ENCODE measurements around the gene CTDSPL. TPM values are rescaled to one million over a fixed set of nuclear protein-coding genes. Genes with fewer than 3 reads are reported as not detected.

The CTDSPL gene
- total RNA-seq, 1 experiment from 2014 or later, result 124 TPM

- no TSS peak for BruUV-seq (replicated peaks)
- TF ChIP-seq EZH2 (IDR thresholded peaks at IDR 0.05; ENCODE audit: low read depth) (no peak), CTCF (conservative IDR thresholded peaks at IDR 0.05) (no peak)
- Histone ChIP-seq H2AFZ (no peak overlapping the region), H3K27ac (no peak overlapping the region; the same call in 1 of the 2 replicates), H3K27me3 (ENCODE audit: insufficient read depth, low read depth) (no peaks in the 10 kb centered on the region), H3K9me3 (ENCODE audit: insufficient read depth, low read depth) (no peaks in the 10 kb centered on the region), H3F3A (ENCODE audit: insufficient read depth, low read depth) (no peaks in the 10 kb centered on the region), H4K20me1 (ENCODE audit: insufficient read depth) (no peaks in the 10 kb centered on the region), H3K79me2 (ENCODE audit: low read depth) (peaks cover 37% of the 10 kb centered on the region; the same call in 1 of the 2 replicates), H3K4me1 (replicated peaks; ENCODE audit: insufficient read depth) (0 out of 2 replicates have a peak, but pooled peaks cover 7% of the 10 kb centered on the region), H3K4me3 (no peak overlapping the region), H3K36me3 (ENCODE audit: low read depth) (no peaks in the 10 kb centered on the region), H3K9me2 (ENCODE audit: insufficient read depth) (no peaks in the 10 kb centered on the region), H3K4me2 (no peak overlapping the region)
- DNase-seq, result no peak
- ChIA-PET CTCF (no interaction called here), POLR2A (ENCODE audit: unreplicated experiment) (interaction anchor here (0.6 kb wide), 1 partner anchor 30 kb away, joined by 4 read pairs; no protein-coding TSS in a partner anchor)
- intact Hi-C loops (cut with micrococcal nuclease; ENCODE audit: unreplicated experiment), result no loop called here
Measured at GRCh38 chr3:37905346-37905745, 43.7 kb downstream of the CTDSPL start.

- H3K36me3 ChIP-seq (ENCODE audit: low read depth), result no peaks in the 10 kb centered on the region
- H3K9me3 ChIP-seq (ENCODE audit: insufficient read depth, low read depth), result no peaks in the 10 kb centered on the region
- no peaks in the 10 kb centered on the region for H3K27me3 ChIP-seq (ENCODE audit: insufficient read depth, low read depth)
- ChIA-PET CTCF (no interaction called here), POLR2A (ENCODE audit: unreplicated experiment) (interaction anchor here (0.6 kb wide), 1 partner anchor 31 kb away, joined by 4 read pairs; no protein-coding TSS in a partner anchor)
- no TSS peak for BruUV-seq (replicated peaks)
- intact Hi-C loops (cut with micrococcal nuclease; ENCODE audit: unreplicated experiment), result no loop called here
- no peaks in the 10 kb centered on the region for H4K20me1 ChIP-seq (ENCODE audit: insufficient read depth)
- no peaks in the 10 kb centered on the region for H3F3A ChIP-seq (ENCODE audit: insufficient read depth, low read depth)
- no peak for TF ChIP-seq EZH2 (IDR thresholded peaks at IDR 0.05; ENCODE audit: low read depth)
- no peak for TF ChIP-seq CTCF (conservative IDR thresholded peaks at IDR 0.05)
- H3K4me3 ChIP-seq, result no peak overlapping the region
- H3K9me2 ChIP-seq (ENCODE audit: insufficient read depth), result no peaks in the 10 kb centered on the region
- DNase-seq, result no peak
- H3K27ac ChIP-seq, result no peak overlapping the region
- no peak overlapping the region for H2AFZ ChIP-seq
- peaks cover 37% of the 10 kb centered on the region; the same call in 1 of the 2 replicates for H3K79me2 ChIP-seq (ENCODE audit: low read depth)
- H3K4me2 ChIP-seq, result no peak overlapping the region
- 0 out of 2 replicates have a peak, but pooled peaks cover 7% of the 10 kb centered on the region for H3K4me1 ChIP-seq (replicated peaks; ENCODE audit: insufficient read depth)
Measured at GRCh38 chr3:37905987-37906674, 44.5 kb downstream of the CTDSPL start.

- TF ChIP-seq EZH2 (IDR thresholded peaks at IDR 0.05; ENCODE audit: low read depth) (no peak), CTCF (conservative IDR thresholded peaks at IDR 0.05) (no peak)
- H3K36me3 ChIP-seq (ENCODE audit: low read depth), result no peaks in the 10 kb centered on the region
- no peaks in the 10 kb centered on the region for H3K9me3 ChIP-seq (ENCODE audit: insufficient read depth, low read depth)
- peaks cover 37% of the 10 kb centered on the region; the same call in 1 of the 2 replicates for H3K79me2 ChIP-seq (ENCODE audit: low read depth)
- H4K20me1 ChIP-seq (ENCODE audit: insufficient read depth), result no peaks in the 10 kb centered on the region
- H3K27me3 ChIP-seq (ENCODE audit: insufficient read depth, low read depth), result no peaks in the 10 kb centered on the region
- H3K9me2 ChIP-seq (ENCODE audit: insufficient read depth), result no peaks in the 10 kb centered on the region
- H3K27ac ChIP-seq, result no peak overlapping the region
- intact Hi-C loops (cut with micrococcal nuclease; ENCODE audit: unreplicated experiment), result no loop called here
- DNase-seq, result no peak
- no peak overlapping the region for H3K4me2 ChIP-seq
- no TSS peak for BruUV-seq (replicated peaks)
- ChIA-PET CTCF (no interaction called here), POLR2A (ENCODE audit: unreplicated experiment) (no interaction called here)
- H2AFZ ChIP-seq, result no peak overlapping the region
- no peaks in the 10 kb centered on the region for H3F3A ChIP-seq (ENCODE audit: insufficient read depth, low read depth)
- 0 out of 2 replicates have a peak, but pooled peaks cover 7% of the 10 kb centered on the region for H3K4me1 ChIP-seq (replicated peaks; ENCODE audit: insufficient read depth)
- H3K4me3 ChIP-seq, result no peak overlapping the region
Measured at GRCh38 chr3:37906734-37907282, 45.1 kb downstream of the CTDSPL start.

All from PC-9 (cell line).